Epithelial cell of proximal tubule (primary cell): ENCODE results near the gene FPR1. TPM values are rescaled to one million over a fixed set of nuclear protein-coding genes. Genes with fewer than 3 reads are reported as not detected.

Experiments used
- DNase-seq: peaks from one replicate; pipeline ENCODE4 v3.0.0-alpha.2; 2011; ENCODE audit warnings: low read depth
- H3K4me3 ChIP-seq: 2 replicates; pipeline ENCODE4 v1.5.1; 2011; ENCODE audit warnings: low read depth, mild to moderate bottlenecking, low read length
- total RNA-seq: library from RNA; depleted of rRNA; stranded (reverse); fragments of >200 nt; gene quantifications from 2 replicates; pipeline ENCODE4 v1.2.3, GENCODE V29; 2015
- TF ChIP-seq, protein P1 (sequence below): conservative IDR thresholded peaks from 2 replicates; pipeline ENCODE4 v1.5.1; 2012; ENCODE audit warnings: low read depth, mild to moderate bottlenecking, low read length

The FPR1 gene
- total RNA-seq, 1 donor from 2014 or later: not detected

DNA sequence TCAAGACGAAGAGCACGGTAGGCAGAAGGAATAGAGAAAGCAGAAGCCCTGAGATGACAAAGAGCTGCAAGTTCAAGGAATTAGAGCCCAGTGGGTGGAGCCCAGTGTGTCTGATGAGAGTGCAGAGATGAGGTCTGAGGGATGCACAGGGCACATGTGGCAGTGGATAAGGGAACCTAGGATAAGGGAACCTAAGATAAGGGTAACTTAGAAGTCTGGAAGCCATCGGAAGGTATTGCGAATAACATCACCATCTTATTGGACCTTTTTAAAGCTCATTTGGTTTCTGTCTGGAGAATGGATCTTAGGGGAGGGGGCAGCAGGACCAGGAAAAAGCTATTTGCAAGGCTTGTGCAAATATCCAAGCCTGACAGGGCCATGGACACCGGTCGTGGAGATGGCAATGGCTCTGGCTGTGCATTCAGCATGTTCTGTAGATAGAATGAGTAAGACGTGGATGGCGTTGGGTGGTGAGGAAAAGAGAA, 44.6 kb upstream of the FPR1 start:
- no peak for DNase-seq
- no peak overlapping the region for H3K4me3 ChIP-seq
- TF ChIP-seq, protein P1, sequence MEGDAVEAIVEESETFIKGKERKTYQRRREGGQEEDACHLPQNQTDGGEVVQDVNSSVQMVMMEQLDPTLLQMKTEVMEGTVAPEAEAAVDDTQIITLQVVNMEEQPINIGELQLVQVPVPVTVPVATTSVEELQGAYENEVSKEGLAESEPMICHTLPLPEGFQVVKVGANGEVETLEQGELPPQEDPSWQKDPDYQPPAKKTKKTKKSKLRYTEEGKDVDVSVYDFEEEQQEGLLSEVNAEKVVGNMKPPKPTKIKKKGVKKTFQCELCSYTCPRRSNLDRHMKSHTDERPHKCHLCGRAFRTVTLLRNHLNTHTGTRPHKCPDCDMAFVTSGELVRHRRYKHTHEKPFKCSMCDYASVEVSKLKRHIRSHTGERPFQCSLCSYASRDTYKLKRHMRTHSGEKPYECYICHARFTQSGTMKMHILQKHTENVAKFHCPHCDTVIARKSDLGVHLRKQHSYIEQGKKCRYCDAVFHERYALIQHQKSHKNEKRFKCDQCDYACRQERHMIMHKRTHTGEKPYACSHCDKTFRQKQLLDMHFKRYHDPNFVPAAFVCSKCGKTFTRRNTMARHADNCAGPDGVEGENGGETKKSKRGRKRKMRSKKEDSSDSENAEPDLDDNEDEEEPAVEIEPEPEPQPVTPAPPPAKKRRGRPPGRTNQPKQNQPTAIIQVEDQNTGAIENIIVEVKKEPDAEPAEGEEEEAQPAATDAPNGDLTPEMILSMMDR: no peak

- DNase-seq: no peak
- H3K4me3 ChIP-seq: no peak within 1 kb of the TSS
- TF ChIP-seq, protein P1: no peak
Measured at GRCh38 chr19:51794885-51795490, 43.3 kb upstream of the FPR1 start, which contains the start of gene FPR3. Gene FPR3 (plus strand): TSS chr19:51795157. CDS start chr19:51823749, 28,592 bp downstream.

DNA sequence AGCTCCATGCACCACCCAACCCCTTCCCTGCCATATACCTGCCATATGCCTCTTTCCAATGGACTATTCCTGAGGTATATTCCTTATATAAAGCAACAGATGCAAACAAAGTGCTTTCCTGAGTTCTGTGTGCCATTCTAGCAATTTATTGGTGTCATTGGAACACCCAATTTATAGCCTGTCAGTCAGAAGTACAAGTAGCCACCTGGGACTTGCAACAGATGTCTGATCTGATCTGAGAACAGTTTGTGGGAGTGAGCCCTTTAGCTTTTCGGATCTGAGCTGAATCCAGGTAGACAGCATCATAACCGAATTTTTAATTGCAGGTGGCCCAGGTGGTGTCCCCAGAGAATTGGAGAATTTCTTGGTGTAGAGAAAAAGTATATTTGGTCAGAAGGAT, 42.3 kb upstream of the FPR1 start:
- TF ChIP-seq, protein P1: no peak
- no peak for DNase-seq
- H3K4me3 ChIP-seq: no peak overlapping the region

DNA sequence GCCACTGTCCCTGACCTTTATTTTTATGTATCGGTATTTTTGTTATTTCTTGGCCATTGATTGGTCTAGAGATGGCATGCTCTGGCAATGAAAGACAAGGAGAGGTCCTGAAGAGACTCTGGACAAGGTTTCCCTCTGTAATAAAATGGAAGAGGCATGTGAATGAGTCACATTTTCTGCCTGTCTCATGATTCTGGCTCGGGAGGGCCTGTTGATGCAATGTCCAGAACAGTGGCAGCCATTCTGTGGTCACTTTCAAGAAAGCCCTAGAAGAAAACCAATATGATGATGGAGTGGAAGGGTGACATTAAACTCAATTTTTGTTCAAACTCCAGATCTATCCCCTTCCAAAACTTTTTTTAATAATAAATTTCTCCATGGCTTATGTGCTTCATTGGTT, 41.3 kb upstream of the FPR1 start:
- no peak for DNase-seq
- no peak overlapping the region for H3K4me3 ChIP-seq
- TF ChIP-seq, protein P1: no peak

DNA sequence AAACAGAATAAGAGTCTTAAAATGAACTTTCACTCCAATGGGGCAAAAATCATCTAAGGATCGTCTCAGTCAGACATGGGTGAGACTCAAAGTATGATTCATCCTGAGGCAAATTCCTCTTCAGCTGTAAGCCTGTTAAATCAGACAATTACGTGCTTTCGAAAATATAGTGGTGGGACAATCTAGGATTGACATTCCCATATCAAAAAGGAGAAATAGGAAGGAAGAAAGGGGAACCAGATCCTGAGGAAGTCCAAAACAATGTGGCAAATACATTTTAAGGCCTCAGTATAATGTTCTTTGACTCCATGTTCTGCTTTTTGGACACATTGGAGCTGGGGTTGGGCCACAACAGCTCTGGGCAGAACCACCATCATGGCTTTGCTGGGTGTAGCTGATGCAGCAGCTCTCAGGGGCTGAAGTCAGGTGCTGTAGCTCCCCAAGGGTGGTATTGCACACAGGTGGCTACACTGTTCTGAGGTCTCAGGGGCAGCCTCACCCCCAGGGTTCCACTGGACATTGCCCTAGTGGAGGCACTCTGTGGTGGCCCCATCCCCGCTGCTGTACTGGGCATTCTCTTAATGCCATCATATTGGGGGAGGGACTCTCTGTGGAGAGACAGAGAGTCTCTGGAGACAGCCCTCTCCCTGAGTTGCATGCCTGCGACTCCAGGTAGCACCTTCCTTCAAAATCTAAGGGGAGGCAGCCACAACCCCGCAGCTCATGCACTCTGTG, 37.5 kb upstream of the FPR1 start:
- no peak for DNase-seq
- TF ChIP-seq, protein P1: no peak
- no peak overlapping the region for H3K4me3 ChIP-seq

- H3K4me3 ChIP-seq: no peak overlapping the region
- no peak for DNase-seq
- TF ChIP-seq, protein P1: no peak
Measured at GRCh38 chr19:51788029-51788428, 36.4 kb upstream of the FPR1 start.
